Activated B cell treated with CpG ODN at 0.5 μM for 24 hours (primary cell): ENCODE measurements around the gene ANKRD17. TPM values are rescaled to one million over a fixed set of nuclear protein-coding genes. Genes with fewer than 3 reads are reported as not detected.

Experiments used
- ATAC-seq: fragments of 200-7000 bp; cut with Tn5 transposase; one replicate; pipeline ENCODE4 v1.10.0; 2021; ENCODE audit warnings: low read depth, mild to moderate bottlenecking, moderate library complexity
- CTCF ChIA-PET: fragments of 350-600 bp; sonication (Branson Sonifier 250); formaldehyde crosslinking; loops from one replicate; lab custom pipeline; 2021; ENCODE audit warnings: antibody characterized with exemption; lab: Charles Lee
- POLR2A ChIA-PET: fragments of 350-600 bp; sonication (Branson Sonifier 250); formaldehyde crosslinking; loops from one replicate; lab custom pipeline; 2021; ENCODE audit warnings: antibody characterized with exemption; lab: Charles Lee
- DNase-seq: peaks from one replicate; pipeline ENCODE4 v3.0.0; 2022
- H3K27ac Mint-ChIP-seq: one replicate; pipeline ENCODE4 v1.8.0; 2020; ENCODE audit warnings: mixed read lengths
- H3K27me3 Mint-ChIP-seq: one replicate; pipeline ENCODE4 v1.8.0; 2021; ENCODE audit warnings: mixed read lengths
- H3K36me3 Mint-ChIP-seq: one replicate; pipeline ENCODE4 v1.8.0; 2021; ENCODE audit warnings: low read depth, mixed read lengths
- H3K4me1 Mint-ChIP-seq: one replicate; pipeline ENCODE4 v1.8.0; 2021; ENCODE audit warnings: mixed read lengths
- H3K4me3 Mint-ChIP-seq: one replicate; pipeline ENCODE4 v1.8.0; 2020; ENCODE audit warnings: mild to moderate bottlenecking, mixed read lengths
- H3K9me3 Mint-ChIP-seq: one replicate; pipeline ENCODE4 v1.8.0; 2020; ENCODE audit warnings: mixed read lengths
- CTCF ChIP-seq: fragments of 200-600 bp; IDR thresholded peaks from one replicate; pipeline ENCODE4 v1.8.0; 2022; ENCODE audit warnings: antibody characterized with exemption, mild to moderate bottlenecking
- intact Hi-C: fragments of 100-400 bp; cut with micrococcal nuclease; formaldehyde crosslinking; loops from one replicate; pipeline ENCODE4 v1.15.1; 2024
- total RNA-seq: library from RNA; stranded (reverse); gene quantifications from 2 replicates; pipeline ENCODE4 v1.2.3, GENCODE V29; 2022

ANKRD17 gene
- total RNA-seq, 1 donor from 2014 or later = 61.4 TPM

GRCh38 chr4:73213916-73214653 lies 44.5 kb downstream of the ANKRD17 start:
- DNase-seq (no peak), ATAC-seq (no peak)
- H3K9me3 Mint-ChIP-seq = no peaks in the 10 kb centered on the region
- TF ChIP-seq CTCF = no peak
- ChIA-PET POLR2A (no interaction called here), CTCF (no interaction called here)
- peaks cover 28% of the 10 kb centered on the region for H3K36me3 Mint-ChIP-seq
- no peak overlapping the region for H3K4me3 Mint-ChIP-seq
- H3K27me3 Mint-ChIP-seq = no peaks in the 10 kb centered on the region
- no peak overlapping the region for H3K27ac Mint-ChIP-seq
- peaks cover 18% of the 10 kb centered on the region for H3K4me1 Mint-ChIP-seq
- intact Hi-C loops = no loop called here

GRCh38 chr4:73212982-73213730 lies 45.4 kb downstream of the ANKRD17 start:
- Mint-ChIP-seq H3K9me3 (peaks cover 2% of the 10 kb centered on the region), H3K27ac (no peak overlapping the region), H3K4me3 (no peak overlapping the region), H3K4me1 (peaks cover 21% of the 10 kb centered on the region), H3K36me3 (peaks cover 31% of the 10 kb centered on the region), H3K27me3 (no peaks in the 10 kb centered on the region)
- no peak for ATAC-seq
- intact Hi-C loops = no loop called here
- POLR2A ChIA-PET = interaction anchor here (0.6 kb wide), 1 partner anchor 10 kb away, joined by 3 read pairs; no protein-coding TSS in a partner anchor
- DNase-seq = no peak
- CTCF ChIA-PET = no interaction called here
- TF ChIP-seq CTCF = no peak

GRCh38 chr4:73211968-73212367 lies 46.6 kb downstream of the ANKRD17 start:
- TF ChIP-seq CTCF = no peak
- peaks cover 30% of the 10 kb centered on the region for H3K36me3 Mint-ChIP-seq
- POLR2A ChIA-PET = no interaction called here
- H3K27ac Mint-ChIP-seq = no peak overlapping the region
- H3K27me3 Mint-ChIP-seq = no peaks in the 10 kb centered on the region
- intact Hi-C loops = no loop called here
- H3K9me3 Mint-ChIP-seq = peaks cover 5% of the 10 kb centered on the region
- no peak overlapping the region for H3K4me3 Mint-ChIP-seq
- no peak for ATAC-seq
- DNase-seq = no peak
- peaks cover 24% of the 10 kb centered on the region for H3K4me1 Mint-ChIP-seq
- CTCF ChIA-PET = no interaction called here

GRCh38 chr4:73208376-73208775 lies 50.2 kb downstream of the ANKRD17 start:
- Mint-ChIP-seq H3K9me3 (peaks cover 19% of the 10 kb centered on the region), H3K36me3 (peaks cover 39% of the 10 kb centered on the region), H3K4me1 (peaks cover 37% of the 10 kb centered on the region), H3K27ac (no peak overlapping the region), H3K4me3 (no peak overlapping the region), H3K27me3 (no peaks in the 10 kb centered on the region)
- ATAC-seq = no peak
- POLR2A ChIA-PET = no interaction called here
- TF ChIP-seq CTCF = no peak
- intact Hi-C loops = no loop called here
- DNase-seq = no peak
- CTCF ChIA-PET = no interaction called here

GRCh38 chr4:73206236-73206635 lies 52.4 kb downstream of the ANKRD17 start:
- Mint-ChIP-seq H3K4me1 (peaks cover 37% of the 10 kb centered on the region), H3K36me3 (peaks cover 46% of the 10 kb centered on the region), H3K4me3 (no peak overlapping the region), H3K27me3 (no peaks in the 10 kb centered on the region), H3K27ac (no peak overlapping the region), H3K9me3 (peaks cover 24% of the 10 kb centered on the region)
- intact Hi-C loops = no loop called here
- DNase-seq = no peak
- POLR2A ChIA-PET = no interaction called here
- no peak for ATAC-seq
- CTCF ChIA-PET = no interaction called here
- no peak for TF ChIP-seq CTCF
